HG02763 (cell line): ENCODE data around the gene MRPL38.

Source experiments
- ATAC-seq: cut with Tn5 transposase; IDR thresholded peaks from one replicate; pipeline ENCODE4 v1.9.1; 2021; ENCODE audit warnings: mild to moderate bottlenecking, moderate library complexity; ENCODE audit not compliant: unreplicated experiment

The MRPL38 gene

GRCh38 chr17:75904749-75905521, at the start of gene MRPL38:
Gene MRPL38 (minus strand): TSS chr17:75904884. CDS start chr17:75904875, 9 bp downstream.
- peak; percentile 91 for ATAC-seq

- ATAC-seq = no peak
These were observed 46.3 kb upstream of the MRPL38 start for GRCh38 chr17:75950855-75951554.

- ATAC-seq = no peak
These were observed 45.7 kb upstream of the MRPL38 start for GRCh38 chr17:75950421-75950820.

GRCh38 chr17:75945211-75945610, 40.5 kb upstream of the MRPL38 start:
- no peak for ATAC-seq

GRCh38 chr17:75943491-75943890, 38.8 kb upstream of the MRPL38 start:
- no peak for ATAC-seq

GRCh38 chr17:75942473-75942872, 37.8 kb upstream of the MRPL38 start:
- no peak for ATAC-seq

GRCh38 chr17:75941442-75941819, 36.7 kb upstream of the MRPL38 start:
- no peak for ATAC-seq

GRCh38 chr17:75940727-75941441, 36.2 kb upstream of the MRPL38 start, which contains the start of gene FBF1:
Gene FBF1 (minus strand): TSS chr17:75941042. CDS start chr17:75938149, 2,893 bp downstream.
- ATAC-seq = peak; percentile 88

GRCh38 chr17:75937652-75938051, 33.0 kb upstream of the MRPL38 start:
- no peak for ATAC-seq

- no peak for ATAC-seq
These were observed 29.1 kb upstream of the MRPL38 start for GRCh38 chr17:75933808-75934207.

GRCh38 chr17:75932852-75933251, 28.2 kb upstream of the MRPL38 start:
- ATAC-seq = no peak

GRCh38 chr17:75931062-75931461, 26.4 kb upstream of the MRPL38 start:
- ATAC-seq = no peak

- ATAC-seq = no peak
These were observed 22.7 kb upstream of the MRPL38 start for GRCh38 chr17:75927286-75927922.

GRCh38 chr17:75926456-75926855, 21.8 kb upstream of the MRPL38 start:
- no peak for ATAC-seq

- ATAC-seq = no peak
These were observed 21.2 kb upstream of the MRPL38 start for GRCh38 chr17:75925912-75926311.

- no peak for ATAC-seq
These were observed 20.4 kb upstream of the MRPL38 start for GRCh38 chr17:75925103-75925502.

GRCh38 chr17:75922963-75923874, 18.5 kb upstream of the MRPL38 start:
- ATAC-seq = no peak

- ATAC-seq = no peak
These were observed 17.7 kb upstream of the MRPL38 start for GRCh38 chr17:75922173-75922961.

GRCh38 chr17:75921596-75921995, 16.9 kb upstream of the MRPL38 start:
- no peak for ATAC-seq
